Stimulated activated CD8-positive, alpha-beta memory T cell treated with anti-CD3 and anti-CD28 coated beads, Interleukin-2, amount 100 ng/mL, for 1 hour (primary cell): ENCODE results near the gene TLE2.
A peak's percentile ranks its signal among the peaks of the same experiment; 100 is the strongest.

ENCODE experiments used
- DNase-seq, 2 donors: peaks; one replicate each; pipeline ENCODE4 v3.0.0-alpha.2; 2020; ENCODE audit warnings: low read depth in 2 of 2

TLE2 gene

GRCh38 chr19:3029065-3029923 lies at the start of gene TLE2:
TLE2 (minus strand) TSS chr19:3029280; CDS start chr19:3028904, 376 bp downstream.
- DNase-seq: no peak

- DNase-seq: peak; percentile 43 to 62
These were observed 46.7 kb upstream of the TLE2 start for GRCh38 chr19:3075605-3076431.

- no peak for DNase-seq
These were observed 45.0 kb upstream of the TLE2 start for GRCh38 chr19:3073931-3074595.

GRCh38 chr19:3073159-3073563 lies 44.1 kb upstream of the TLE2 start:
- no peak for DNase-seq

- DNase-seq: no peak
These were observed 42.7 kb upstream of the TLE2 start for GRCh38 chr19:3071768-3072167.

GRCh38 chr19:3068071-3068470 lies 39.0 kb upstream of the TLE2 start:
- no peak for DNase-seq

- DNase-seq: no peak
These were observed 38.5 kb upstream of the TLE2 start for GRCh38 chr19:3067563-3067962.

- DNase-seq: no peak
These were observed 37.5 kb upstream of the TLE2 start for GRCh38 chr19:3066482-3067049.

- no peak for DNase-seq
These were observed 36.7 kb upstream of the TLE2 start for GRCh38 chr19:3065675-3066357.

- no peak for DNase-seq
These were observed 34.9 kb upstream of the TLE2 start for GRCh38 chr19:3064011-3064330.

GRCh38 chr19:3062165-3063105 lies 33.4 kb upstream of the TLE2 start, which contains the start of gene TLE5:
TLE5 (minus strand) TSS chr19:3062495; CDS start chr19:3062200, 295 bp downstream.
- peak; percentile 47 to 58 for DNase-seq

- peak; percentile 56 to 57 for DNase-seq
These were observed 32.4 kb upstream of the TLE2 start for GRCh38 chr19:3061182-3062161.

GRCh38 chr19:3060857-3061181 lies 31.7 kb upstream of the TLE2 start:
- no peak for DNase-seq

- no peak for DNase-seq
These were observed 30.6 kb upstream of the TLE2 start for GRCh38 chr19:3059653-3060052.

GRCh38 chr19:3058821-3059314 lies 29.8 kb upstream of the TLE2 start:
- no peak for DNase-seq

- no peak for DNase-seq
These were observed 29.1 kb upstream of the TLE2 start for GRCh38 chr19:3058009-3058820.

GRCh38 chr19:3057275-3057714 lies 28.2 kb upstream of the TLE2 start:
- DNase-seq: no peak
